SK-N-SH (cell line): ENCODE data around the gene ITGAE. TPM values are rescaled to one million over a fixed set of nuclear protein-coding genes. Genes with fewer than 3 reads are reported as not detected.

Experiments
- CTCF ChIA-PET: fragments of 300-600, 350-600 bp; formaldehyde crosslinking; extraction: SDS; loops from one replicate; lab custom pipeline; 2021; lab: Yijun Ruan, JAX
- POLR2A ChIA-PET: fragments of 350-600 bp; sonication (Branson Sonifier 250); formaldehyde crosslinking; extraction: SDS; loops from one replicate; lab custom pipeline; 2020; ENCODE audit warnings: antibody characterized with exemption, inconsistent platforms; lab: Yijun Ruan, JAX
- DNase-seq: peaks from one replicate; pipeline ENCODE4 v3.0.0; 2012
- H2AFZ ChIP-seq: fragments of 200-600 bp; sonication (generic); 2 replicates; pipeline ENCODE4 v1.8.1; 2016; ENCODE audit warnings: antibody characterized with exemption, mild to moderate bottlenecking, low read depth
- H3F3A ChIP-seq: fragments of 200-600 bp; sonication (generic); replicated peaks from 2 replicates; pipeline ENCODE3; 2016; ENCODE audit warnings: antibody characterized with exemption, mild to moderate bottlenecking; ENCODE audit not compliant: insufficient read depth
- H3K27ac ChIP-seq, 2 experiments: fragments of 200-500 bp in 1 of 2; fragments of 200-600 bp in 1 of 2; sonication (Bioruptor generic) in 1 of 2; sonication (generic), shearing (Covaris generic) in 1 of 2; 2 replicates each; pipeline versions ENCODE4 v1.5.1 to v1.6.1; 2014 to 2016; ENCODE audit warnings: low read depth in 2 of 2, inconsistent platforms in 1 of 2, low read length in 1 of 2, mild to moderate bottlenecking in 1 of 2, mixed read lengths in 1 of 2
- H3K27me3 ChIP-seq: fragments of 200-600 bp; sonication (generic), shearing (Covaris generic); 2 replicates; pipeline ENCODE4 v1.6.1; 2016; ENCODE audit warnings: mixed run types; ENCODE audit not compliant: insufficient read depth
- H3K36me3 ChIP-seq, 2 experiments: fragments of 200-500 bp in 1 of 2; fragments of 200-600 bp in 1 of 2; sonication (Bioruptor generic) in 1 of 2; sonication (generic) in 1 of 2; replicated peaks in 1 of 2; 2 replicates each; pipeline versions ENCODE3 to v1.5.1; 2014 to 2016; ENCODE audit warnings: low read length in 1 of 2, mild to moderate bottlenecking in 1 of 2; ENCODE audit not compliant: insufficient read depth in 2 of 2, control insufficient read depth in 1 of 2
- H3K4me1 ChIP-seq, 2 experiments: fragments of 200-500 bp in 1 of 2; fragments of 200-600 bp in 1 of 2; sonication (Bioruptor generic) in 1 of 2; sonication (generic), shearing (Covaris generic) in 1 of 2; 2 replicates each; pipeline versions ENCODE4 v1.5.1 to v1.6.1; 2014 to 2016; ENCODE audit warnings: low read depth in 1 of 2, low read length in 1 of 2, mixed run types in 1 of 2; ENCODE audit not compliant: insufficient read depth in 2 of 2, control insufficient read depth in 1 of 2
- H3K4me2 ChIP-seq: fragments of 200-600 bp; sonication (generic), shearing (Covaris generic); 2 replicates; pipeline ENCODE4 v1.6.1; 2017; ENCODE audit warnings: mixed run types
- H3K4me3 ChIP-seq, 2 experiments: fragments of 200-500 bp in 1 of 2; fragments of 200-600 bp in 1 of 2; sonication (Bioruptor generic) in 1 of 2; sonication (generic), shearing (Covaris generic) in 1 of 2; 2 replicates each; pipeline versions ENCODE4 v1.5.1 to v1.8.1; 2014 to 2016; ENCODE audit warnings: low read depth in 2 of 2, inconsistent platforms in 1 of 2, low read length in 1 of 2, mild to moderate bottlenecking in 1 of 2, mixed read lengths in 1 of 2, moderate library complexity in 1 of 2
- H3K79me2 ChIP-seq: fragments of 200-600 bp; sonication (generic); 2 replicates; pipeline ENCODE4 v1.8.1; 2017; ENCODE audit warnings: mild to moderate bottlenecking; ENCODE audit not compliant: insufficient read depth
- H3K9ac ChIP-seq: fragments of 200-600 bp; sonication (generic); 2 replicates; pipeline ENCODE4 v1.6.1; 2017; ENCODE audit warnings: mixed run types
- H3K9me2 ChIP-seq: fragments of 200-600 bp; sonication (generic); 2 replicates; pipeline ENCODE4 v1.6.1; 2017; ENCODE audit warnings: mixed run types
- H3K9me3 ChIP-seq: fragments of 200-600 bp; sonication (generic); 2 replicates; pipeline ENCODE4 v1.6.1; 2017; ENCODE audit warnings: mixed run types, mild to moderate bottlenecking, moderate library complexity
- H4K20me1 ChIP-seq: fragments of 200-600 bp; sonication (generic); 2 replicates; pipeline ENCODE4 v1.6.1; 2017; ENCODE audit warnings: mild to moderate bottlenecking, mixed run types; ENCODE audit not compliant: insufficient read depth
- CHD2 ChIP-seq: fragments of 150-350 bp; IDR thresholded peaks from 2 replicates; pipeline ENCODE4 v1.6.1; 2018; ENCODE audit warnings: low read length; ENCODE audit not compliant: partially characterized antibody
- ELF1 ChIP-seq: IDR thresholded peaks from 2 replicates; pipeline ENCODE4 v1.4.0; 2012
- EZH2phosphoT487 ChIP-seq: fragments of 200-600 bp; sonication (generic); IDR thresholded peaks from 2 replicates; pipeline ENCODE4 v1.6.1; 2017; ENCODE audit warnings: low read depth, mixed run types, mild to moderate bottlenecking, antibody characterized with exemption, moderate library complexity, borderline replicate concordance
- FOXM1 ChIP-seq: IDR thresholded peaks from 2 replicates; pipeline ENCODE4 v1.4.0; 2012; ENCODE audit warnings: low read depth, mild to moderate bottlenecking
- GATA2 ChIP-seq: sonication (generic); formaldehyde crosslinking; IDR thresholded peaks from 2 replicates; pipeline ENCODE4 v1.5.0; 2020; ENCODE audit warnings: mild to moderate bottlenecking, missing genetic modification reagents
- NFIC ChIP-seq: IDR thresholded peaks from 2 replicates; pipeline ENCODE4 v1.4.0; 2012; ENCODE audit warnings: borderline replicate concordance
- RAD21 ChIP-seq: IDR thresholded peaks from 2 replicates; pipeline ENCODE4 v1.6.1; 2012; ENCODE audit warnings: mild to moderate bottlenecking, low read length
- RXRA ChIP-seq: IDR thresholded peaks from 2 replicates; pipeline ENCODE4 v1.4.0; 2012; ENCODE audit warnings: low read depth, mild to moderate bottlenecking, borderline replicate concordance
- TEAD4 ChIP-seq: IDR thresholded peaks from 2 replicates; pipeline ENCODE4 v1.4.0; 2012; ENCODE audit warnings: mild to moderate bottlenecking, borderline replicate concordance; ENCODE audit not compliant: insufficient read depth
- YY1 ChIP-seq: IDR thresholded peaks from 2 replicates; pipeline ENCODE4 v1.4.0; 2012; ENCODE audit warnings: low read depth, mild to moderate bottlenecking
- ZBTB33 ChIP-seq: IDR thresholded peaks from 2 replicates; pipeline ENCODE4 v1.4.0; 2012; ENCODE audit warnings: low read depth, borderline replicate concordance
- WGBS: methylation state at CpG from one replicate; pipeline ENCODE4 v1.1.6; 2017; ENCODE audit warnings: low lambda C conversion rate; 5-methylcytosine and 5-hydroxymethylcytosine counted together
- polyA plus RNA-seq, 3 experiments: library from polyadenylated mRNA; depleted of rRNA; stranded (reverse); fragments of >200 nt; gene quantifications; 2 replicates each; pipeline ENCODE4 v1.2.3, GENCODE V29; 2012
- TF ChIP-seq, protein P1 (sequence below): fragments of 200-600 bp; sonication (generic); IDR thresholded peaks from 2 replicates; pipeline ENCODE4 v1.6.1; 2017; ENCODE audit warnings: antibody characterized with exemption, mild to moderate bottlenecking, moderate library complexity

ITGAE gene
- polyA plus RNA-seq, 1 of the 3 experiments (the other 2 are of a cell fraction), result 56.7 TPM

- CTCF ChIA-PET, result interaction anchor here (3.1 kb wide), 1 partner anchor 14 kb away, joined by 14 read pairs; no protein-coding TSS in a partner anchor
- Histone ChIP-seq H2AFZ (no peak overlapping the region), H3K36me3 (peaks cover 8 to 17% of the 10 kb centered on the region in 2 experiments), H3K9me2 (no peaks in the 10 kb centered on the region), H3K4me3 (peak overlapping the region; percentile 91 to 96), H3F3A (peaks cover 9% of the 10 kb centered on the region), H3K4me2 (peak overlapping the region; percentile 74), H4K20me1 (peaks cover 29% of the 10 kb centered on the region), H3K9ac (peak overlapping the region; percentile 100), H3K4me1 (peaks cover 0 to 20% of the 10 kb centered on the region in 2 experiments; a peak in 1 of 4 replicates), H3K27me3 (no peaks in the 10 kb centered on the region), H3K9me3 (no peaks in the 10 kb centered on the region), H3K79me2 (peaks cover 59% of the 10 kb centered on the region), H3K27ac (peak overlapping the region in 1 of 2 experiments; percentile 98; a peak in 1 of 4 replicates)
- TF ChIP-seq EZH2phosphoT487 (no peak), RXRA (no peak), GATA2 (CRISPR knock-in tag) (no peak), NFIC (no peak), TEAD4 (no peak), YY1 (no peak), CHD2 (no peak), ELF1 (no peak), RAD21 (no peak), ZBTB33 (no peak)
- 49% methylated on average over 12 of the region's 12 CpGs for WGBS
- POLR2A ChIA-PET, result no interaction called here
- DNase-seq, result no peak
These were observed 131.4 kb downstream of the ITGAE start for GRCh38 chr17:3669548-3669947.

DNA sequence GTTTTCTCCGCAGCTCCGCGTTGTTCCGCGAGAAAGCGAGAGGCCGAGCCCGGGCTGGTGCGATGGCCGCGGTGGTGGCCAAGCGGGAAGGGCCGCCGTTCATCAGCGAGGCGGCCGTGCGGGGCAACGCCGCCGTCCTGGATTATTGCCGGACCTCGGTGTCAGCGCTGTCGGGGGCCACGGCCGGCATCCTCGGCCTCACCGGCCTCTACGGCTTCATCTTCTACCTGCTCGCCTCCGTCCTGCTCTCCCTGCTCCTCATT, 132.0 kb downstream of the ITGAE start:
- peak overlapping the region; percentile 100 for H3K9ac ChIP-seq
- H3K9me3 ChIP-seq, result no peaks in the 10 kb centered on the region
- WGBS, result 5% methylated on average over 4 of the region's 32 CpGs
- peaks cover 13% of the 10 kb centered on the region for H3F3A ChIP-seq
- peak overlapping the region; percentile 79; the same call in 1 of the 2 replicates for H2AFZ ChIP-seq
- peak overlapping the region; percentile 74 for H3K4me2 ChIP-seq
- no peaks in the 10 kb centered on the region for H3K9me2 ChIP-seq
- H3K79me2 ChIP-seq, result peaks cover 62% of the 10 kb centered on the region
- H3K36me3 ChIP-seq, result peaks cover 14 to 17% of the 10 kb centered on the region in 2 experiments
- ChIA-PET POLR2A (no interaction called here), CTCF (interaction anchor here (3.1 kb wide), 1 partner anchor 14 kb away, joined by 14 read pairs; no protein-coding TSS in a partner anchor)
- peak overlapping the region; percentile 91 to 96 for H3K4me3 ChIP-seq
- DNase-seq, result no peak
- peaks cover 0 to 20% of the 10 kb centered on the region in 2 experiments; a peak in 1 of 4 replicates for H3K4me1 ChIP-seq
- peak overlapping the region; percentile 80 to 98 for H3K27ac ChIP-seq
- peaks cover 34% of the 10 kb centered on the region for H4K20me1 ChIP-seq
- TF ChIP-seq, protein P1, sequence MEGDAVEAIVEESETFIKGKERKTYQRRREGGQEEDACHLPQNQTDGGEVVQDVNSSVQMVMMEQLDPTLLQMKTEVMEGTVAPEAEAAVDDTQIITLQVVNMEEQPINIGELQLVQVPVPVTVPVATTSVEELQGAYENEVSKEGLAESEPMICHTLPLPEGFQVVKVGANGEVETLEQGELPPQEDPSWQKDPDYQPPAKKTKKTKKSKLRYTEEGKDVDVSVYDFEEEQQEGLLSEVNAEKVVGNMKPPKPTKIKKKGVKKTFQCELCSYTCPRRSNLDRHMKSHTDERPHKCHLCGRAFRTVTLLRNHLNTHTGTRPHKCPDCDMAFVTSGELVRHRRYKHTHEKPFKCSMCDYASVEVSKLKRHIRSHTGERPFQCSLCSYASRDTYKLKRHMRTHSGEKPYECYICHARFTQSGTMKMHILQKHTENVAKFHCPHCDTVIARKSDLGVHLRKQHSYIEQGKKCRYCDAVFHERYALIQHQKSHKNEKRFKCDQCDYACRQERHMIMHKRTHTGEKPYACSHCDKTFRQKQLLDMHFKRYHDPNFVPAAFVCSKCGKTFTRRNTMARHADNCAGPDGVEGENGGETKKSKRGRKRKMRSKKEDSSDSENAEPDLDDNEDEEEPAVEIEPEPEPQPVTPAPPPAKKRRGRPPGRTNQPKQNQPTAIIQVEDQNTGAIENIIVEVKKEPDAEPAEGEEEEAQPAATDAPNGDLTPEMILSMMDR, result no peak
- TF ChIP-seq NFIC (0 out of 2 replicates have a peak, but pooled peaks have one; percentile 0), FOXM1 (no peak), TEAD4 (no peak)
- no peaks in the 10 kb centered on the region for H3K27me3 ChIP-seq
